NCI-H526 (cell line): ENCODE measurements around the gene MZT1.
"Not testable (repeated sequence)": the region's sequence is repeated elsewhere in the genome, so short reads cannot be mapped to it uniquely, and the experiment has no call there.

ENCODE experiments used
- DNase-seq, 2 experiments: peaks; one replicate each; lab custom pipeline; 2025; lab: John Stamatoyannopoulos, UW

Gene MZT1, protein sequence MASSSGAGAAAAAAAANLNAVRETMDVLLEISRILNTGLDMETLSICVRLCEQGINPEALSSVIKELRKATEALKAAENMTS

GRCh38 chr13:72727417-72728289 lies at the start of gene MZT1, which contains the start of gene BORA:
Gene MZT1 (minus strand): TSS chr13:72727629. CDS start chr13:72727602, 27 bp downstream.
Gene BORA (plus strand): TSS chr13:72727923. CDS start chr13:72728941, 1,018 bp downstream.
- DNase-seq, result peak; percentile 99

DNA sequence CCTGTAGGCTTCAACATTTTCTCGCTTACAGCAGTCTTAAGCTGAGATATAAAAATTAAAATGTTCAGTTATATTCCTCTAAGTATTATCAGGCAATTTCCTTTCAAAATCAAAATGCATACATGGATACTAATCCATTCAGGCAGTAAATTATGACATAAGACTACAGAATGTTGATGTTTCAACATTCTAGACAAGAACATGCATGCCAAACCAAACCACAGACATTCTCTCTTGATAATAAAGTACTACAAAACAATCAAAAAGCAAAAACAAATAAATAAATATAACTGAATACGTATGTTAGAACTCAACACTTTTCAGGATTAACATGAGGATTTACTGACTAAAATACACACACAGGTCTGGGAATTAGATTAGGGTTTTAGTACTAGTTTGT lies 46.6 kb upstream of the MZT1 start:
- DNase-seq, result no peak

- no peak for DNase-seq
Observed at GRCh38 chr13:72763411-72763810, 36.0 kb upstream of the MZT1 start.

GRCh38 chr13:72760189-72760588 lies 32.8 kb upstream of the MZT1 start:
- DNase-seq, result no peak

DNA sequence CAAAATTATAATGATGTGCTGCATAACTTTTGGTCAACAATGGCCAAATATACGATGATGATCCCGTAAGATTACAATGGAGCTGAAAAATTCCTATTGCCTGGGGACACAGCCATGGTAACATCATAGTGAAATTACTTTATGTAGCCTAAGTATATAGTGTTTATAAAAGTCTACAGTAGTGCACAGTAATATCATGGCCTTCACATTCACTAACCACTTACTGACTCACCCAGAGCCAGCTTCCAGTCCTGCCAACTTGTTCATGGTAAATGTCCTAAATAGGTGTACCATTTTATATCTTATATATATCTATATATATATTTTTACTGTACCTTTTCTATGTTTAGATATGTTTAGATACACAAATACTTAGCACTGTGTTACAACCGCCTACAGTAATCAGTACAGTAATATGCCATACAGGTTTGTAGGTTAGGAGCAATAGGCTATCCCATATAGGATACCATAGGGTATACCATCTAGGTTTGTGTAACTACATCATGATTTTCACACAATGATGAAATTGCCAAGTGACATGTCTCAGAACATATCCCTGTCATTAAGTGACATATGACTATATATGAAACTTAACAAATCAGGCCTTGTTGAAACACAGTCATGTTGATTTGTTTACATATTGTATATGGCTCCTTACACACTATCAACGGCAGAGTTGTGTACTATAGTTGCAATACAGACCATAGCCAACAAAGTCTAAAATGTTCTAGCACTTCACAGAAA lies 30.5 kb upstream of the MZT1 start:
- no peak for DNase-seq

- no peak for DNase-seq
Observed at GRCh38 chr13:72754111-72754510, 26.7 kb upstream of the MZT1 start.

DNA sequence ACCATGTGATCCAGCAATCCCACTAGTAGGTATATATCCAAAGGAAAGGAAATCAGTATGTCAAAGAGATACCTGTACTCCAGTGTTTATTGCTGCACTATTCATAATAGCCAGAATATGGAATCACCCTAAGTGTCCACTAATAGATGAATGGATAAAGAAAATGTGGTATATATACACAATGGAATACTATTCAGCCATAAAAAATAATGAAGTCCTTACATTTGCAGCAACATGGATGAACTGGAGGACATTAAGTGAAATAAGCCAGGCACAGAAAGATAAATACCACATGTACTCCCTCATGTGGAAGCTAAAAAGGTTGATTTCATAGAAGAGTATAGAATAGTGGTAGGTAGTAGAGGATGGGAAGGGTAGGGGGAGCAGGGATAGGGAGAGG lies 23.8 kb upstream of the MZT1 start:
- DNase-seq, result no peak

- DNase-seq, result no peak
Observed at GRCh38 chr13:72745260-72745659, 17.8 kb upstream of the MZT1 start.

GRCh38 chr13:72740015-72740414 lies 12.6 kb upstream of the MZT1 start:
- DNase-seq, result no peak

DNA sequence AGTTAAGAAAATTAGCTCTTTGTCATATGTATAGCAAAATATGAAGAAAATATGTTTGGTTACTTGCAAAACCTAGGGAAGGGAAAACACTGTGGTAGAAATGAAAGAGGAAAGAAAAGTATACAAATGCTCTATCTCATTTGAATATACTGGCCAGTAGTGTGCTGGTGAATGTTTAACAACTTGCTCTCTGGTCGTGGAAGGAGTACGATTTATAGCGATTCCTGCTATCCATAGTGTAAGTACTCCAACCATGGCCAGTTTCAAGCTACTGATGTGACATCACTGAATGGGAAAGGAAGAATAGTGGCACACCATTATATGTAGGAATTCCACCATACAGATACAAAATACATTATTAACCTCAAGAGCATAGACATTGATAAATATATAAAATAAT lies 9.6 kb upstream of the MZT1 start:
- DNase-seq, result peak; percentile 70 to 87

DNA sequence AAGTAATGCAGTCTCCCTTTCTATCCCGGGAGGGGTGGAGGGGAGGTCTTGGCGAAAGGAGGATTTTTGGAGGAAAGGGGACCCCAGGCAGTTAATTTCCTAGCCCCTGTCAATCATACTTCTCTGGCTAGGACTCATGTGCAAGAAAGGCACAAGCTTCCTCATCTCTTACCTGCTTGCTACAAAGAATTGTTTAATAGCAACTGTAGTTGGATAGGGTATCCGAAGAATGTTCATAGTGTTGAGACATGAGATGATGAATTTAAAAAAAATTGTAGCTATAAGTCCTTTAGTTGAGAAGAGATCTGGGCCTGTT lies 819 bp upstream of the MZT1 start:
- DNase-seq, result no peak

- peak; percentile 74 to 78 for DNase-seq
Observed at GRCh38 chr13:72726726-72727416, 558 bp downstream of the MZT1 start.

DNA sequence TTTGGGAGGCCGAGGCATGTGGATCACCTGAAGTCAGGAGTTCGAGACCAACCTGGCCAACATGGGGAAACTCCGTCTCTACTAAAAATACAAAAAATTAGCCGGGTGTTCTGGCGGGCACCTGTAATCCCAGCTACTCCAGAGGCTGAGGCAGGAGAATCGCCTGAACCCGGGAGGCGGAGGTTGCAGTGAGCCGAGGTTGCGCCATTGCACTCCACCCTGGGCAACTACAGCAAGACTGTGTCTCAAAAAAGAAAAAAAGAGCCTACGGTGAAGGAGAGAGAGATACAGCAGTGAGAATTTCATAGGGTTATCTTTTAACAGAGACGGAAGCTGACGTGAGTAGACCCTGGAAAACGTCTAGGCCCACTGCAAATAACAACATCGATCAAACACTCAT lies 1.2 kb downstream of the MZT1 start:
- not testable (repeated sequence) for DNase-seq

- DNase-seq, result no peak
Observed at GRCh38 chr13:72716776-72717175, 10.7 kb downstream of the MZT1 start.

DNA sequence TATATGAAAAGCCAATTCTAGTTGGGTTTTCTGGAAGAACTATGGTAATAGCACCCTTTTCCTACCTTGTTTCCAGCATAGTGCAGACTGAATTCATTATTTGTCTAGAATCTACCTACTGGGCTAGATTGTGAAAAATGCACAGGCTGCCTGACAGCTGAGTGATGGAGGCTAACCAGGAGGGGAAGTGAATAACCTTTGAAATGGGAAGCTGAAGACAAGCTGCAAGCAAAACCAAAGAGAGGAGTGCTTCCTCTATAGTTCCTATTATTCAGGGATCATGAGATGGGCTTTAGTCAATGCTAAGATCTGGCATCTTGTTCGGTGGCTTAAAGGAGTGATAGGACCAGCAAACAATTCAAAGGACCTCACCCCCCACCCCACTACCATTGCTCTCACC lies 26.9 kb downstream of the MZT1 start:
- no peak for DNase-seq

- no peak for DNase-seq
Observed at GRCh38 chr13:72698164-72698563, 29.3 kb downstream of the MZT1 start.

DNA sequence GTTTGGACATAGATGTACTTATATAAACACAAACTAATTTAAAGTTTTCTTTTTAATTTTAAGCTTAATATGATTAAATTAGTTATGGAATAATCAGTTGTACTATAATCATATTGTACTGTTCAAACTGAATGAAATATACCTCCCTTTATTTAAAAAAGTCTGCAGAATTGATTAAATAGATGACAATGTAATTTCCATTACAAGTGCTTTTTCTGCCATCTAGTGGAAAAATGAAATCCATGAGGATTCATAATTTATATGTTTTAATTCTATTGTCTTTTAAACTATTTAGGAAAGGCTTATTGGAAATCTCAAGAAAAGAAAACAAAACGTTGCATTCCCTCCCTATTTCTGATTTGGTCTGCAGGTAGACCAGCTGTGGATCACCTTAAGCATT lies 30.9 kb downstream of the MZT1 start:
- peak; percentile 16 to 54 for DNase-seq

GRCh38 chr13:72694314-72694713 lies 33.1 kb downstream of the MZT1 start:
- DNase-seq, result no peak

DNA sequence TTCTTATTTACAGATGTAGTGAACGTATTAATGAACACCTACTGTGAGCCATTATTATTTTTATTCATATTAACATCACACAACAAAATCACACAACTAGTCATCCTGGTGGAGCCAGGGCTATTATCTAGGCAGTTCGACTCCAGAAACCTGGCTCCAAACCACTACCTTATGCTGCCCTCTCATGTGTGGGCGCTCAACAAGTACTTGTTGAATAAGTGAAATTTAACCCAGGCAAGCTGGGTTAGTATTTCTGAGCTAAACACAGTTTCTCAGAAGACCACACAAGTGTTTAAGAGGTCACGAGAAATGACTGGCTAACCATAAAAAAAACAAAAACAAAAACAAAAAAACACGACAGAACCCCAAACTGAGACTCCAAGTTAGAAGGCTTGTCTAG lies 33.6 kb downstream of the MZT1 start:
- no peak for DNase-seq

DNA sequence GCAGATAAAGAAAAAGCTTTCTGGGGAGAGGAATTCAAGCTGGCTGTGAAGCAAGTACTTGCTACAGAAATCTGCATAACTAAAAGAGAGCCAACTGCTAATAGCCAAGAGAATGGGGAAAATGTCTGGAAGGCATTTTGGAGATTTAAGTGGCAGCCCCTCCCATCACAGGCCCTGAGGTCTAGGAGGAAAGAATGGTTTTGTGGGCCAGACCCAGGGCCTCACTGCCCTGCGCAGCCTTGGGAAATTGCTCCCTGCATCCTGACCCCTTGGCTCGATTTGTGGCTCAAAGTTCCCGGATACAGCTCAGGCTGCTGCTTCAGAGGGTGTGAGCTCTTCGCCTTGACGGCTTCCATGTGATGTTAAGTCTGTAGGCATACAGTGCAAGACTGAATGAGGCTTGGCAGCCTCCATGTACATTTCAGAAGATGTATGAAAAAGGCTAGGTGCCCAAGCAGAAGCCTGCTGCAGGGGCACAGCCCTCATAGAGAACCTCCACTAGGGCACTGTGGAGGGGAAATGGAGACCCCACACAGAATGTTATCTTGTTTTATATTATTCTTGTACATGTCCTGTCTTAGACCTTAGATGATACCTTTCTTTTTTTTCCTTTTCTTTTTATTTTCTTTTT lies 34.4 kb downstream of the MZT1 start:
- no peak for DNase-seq

GRCh38 chr13:72689181-72689696 lies 38.2 kb downstream of the MZT1 start:
- DNase-seq, result no peak

GRCh38 chr13:72686766-72687165 lies 40.7 kb downstream of the MZT1 start:
- DNase-seq, result no peak
